GM10248 (cell line): ENCODE measurements around the gene TNRC18.

Experiments used
- CTCF ChIA-PET: fragments of 300-600 bp; sonication (Branson Sonifier 250); formaldehyde crosslinking; extraction: SDS; loops from one replicate; lab custom pipeline; 2021; ENCODE audit warnings: antibody characterized with exemption; lab: Yijun Ruan, JAX
- POLR2A ChIA-PET: fragments of 350-650 bp; sonication (Branson Sonifier 250); formaldehyde crosslinking; extraction: SDS; loops from one replicate; lab custom pipeline; 2020; ENCODE audit warnings: antibody characterized with exemption; lab: Yijun Ruan, JAX
- DNase-seq: peaks from one replicate; pipeline ENCODE4 v3.0.0; 2012; ENCODE audit errors: extremely low spot score
- TF ChIP-seq, protein P1 (sequence below): IDR thresholded peaks from 2 replicates; pipeline ENCODE4 v1.5.1; 2012; ENCODE audit warnings: mild to moderate bottlenecking, low read depth; ENCODE audit errors: extremely low read depth, missing control alignments, control extremely low read depth

Gene TNRC18

GRCh38 chr7:5420067-5420880 lies 3.4 kb downstream of the TNRC18 start:
- ChIA-PET CTCF (interaction anchor here (1.8 kb wide), 1 partner anchor 24 kb away, joined by 7 read pairs; no protein-coding TSS in a partner anchor), POLR2A (interaction anchor here (1.0 kb wide), 1 partner anchor 24 kb away, joined by 3 read pairs; no protein-coding TSS in a partner anchor)
- no peak for DNase-seq
- TF ChIP-seq, protein P1, sequence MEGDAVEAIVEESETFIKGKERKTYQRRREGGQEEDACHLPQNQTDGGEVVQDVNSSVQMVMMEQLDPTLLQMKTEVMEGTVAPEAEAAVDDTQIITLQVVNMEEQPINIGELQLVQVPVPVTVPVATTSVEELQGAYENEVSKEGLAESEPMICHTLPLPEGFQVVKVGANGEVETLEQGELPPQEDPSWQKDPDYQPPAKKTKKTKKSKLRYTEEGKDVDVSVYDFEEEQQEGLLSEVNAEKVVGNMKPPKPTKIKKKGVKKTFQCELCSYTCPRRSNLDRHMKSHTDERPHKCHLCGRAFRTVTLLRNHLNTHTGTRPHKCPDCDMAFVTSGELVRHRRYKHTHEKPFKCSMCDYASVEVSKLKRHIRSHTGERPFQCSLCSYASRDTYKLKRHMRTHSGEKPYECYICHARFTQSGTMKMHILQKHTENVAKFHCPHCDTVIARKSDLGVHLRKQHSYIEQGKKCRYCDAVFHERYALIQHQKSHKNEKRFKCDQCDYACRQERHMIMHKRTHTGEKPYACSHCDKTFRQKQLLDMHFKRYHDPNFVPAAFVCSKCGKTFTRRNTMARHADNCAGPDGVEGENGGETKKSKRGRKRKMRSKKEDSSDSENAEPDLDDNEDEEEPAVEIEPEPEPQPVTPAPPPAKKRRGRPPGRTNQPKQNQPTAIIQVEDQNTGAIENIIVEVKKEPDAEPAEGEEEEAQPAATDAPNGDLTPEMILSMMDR = no peak

DNA sequence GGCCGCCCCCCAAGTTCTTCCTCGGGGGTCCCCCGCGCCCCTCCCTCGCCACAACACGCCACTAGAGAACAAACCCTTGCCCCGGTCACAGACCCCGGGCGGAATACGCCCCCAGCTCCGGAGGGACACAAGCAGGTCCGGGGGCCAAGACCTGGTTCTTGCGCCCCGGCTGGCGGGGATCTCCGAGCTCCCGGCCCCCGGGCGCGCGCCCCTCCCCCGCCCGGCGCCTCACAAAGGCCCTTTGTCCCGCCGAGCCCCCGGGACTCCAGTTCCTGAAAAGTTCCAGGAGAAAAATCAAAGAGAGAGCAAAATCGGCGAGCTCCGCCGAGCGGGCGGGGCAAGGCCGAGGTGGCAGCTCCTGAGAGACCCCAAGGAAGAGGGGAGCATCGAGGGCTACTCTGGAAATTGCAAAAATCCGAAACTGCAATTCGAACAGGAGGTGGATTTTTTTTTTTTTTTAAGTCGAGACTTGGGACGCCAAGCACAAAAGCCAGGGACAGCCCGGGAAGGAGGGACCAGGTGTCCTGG lies 4.0 kb downstream of the TNRC18 start:
- CTCF ChIA-PET = no interaction called here
- TF ChIP-seq, protein P1 = no peak
- POLR2A ChIA-PET = interaction anchor here (1.0 kb wide), 1 partner anchor 24 kb away, joined by 3 read pairs; no protein-coding TSS in a partner anchor
- DNase-seq = no peak

- no peak for DNase-seq
- ChIA-PET CTCF (interaction anchor here (1.1 kb wide), 1 partner anchor 18 kb away, joined by 3 read pairs; no protein-coding TSS in a partner anchor), POLR2A (no interaction called here)
- TF ChIP-seq, protein P1 = no peak
Observed at GRCh38 chr7:5418285-5418582, 5.4 kb downstream of the TNRC18 start.

- TF ChIP-seq, protein P1 = no peak
- CTCF ChIA-PET = interaction anchor here (1.1 to 1.9 kb wide), 3 partner anchors 12 to 51 kb away, joined by 3 to 6 read pairs (median 6); no protein-coding TSS in a partner anchor
- POLR2A ChIA-PET = no interaction called here
- DNase-seq = no peak
Observed at GRCh38 chr7:5417106-5418071, 6.2 kb downstream of the TNRC18 start.

DNA sequence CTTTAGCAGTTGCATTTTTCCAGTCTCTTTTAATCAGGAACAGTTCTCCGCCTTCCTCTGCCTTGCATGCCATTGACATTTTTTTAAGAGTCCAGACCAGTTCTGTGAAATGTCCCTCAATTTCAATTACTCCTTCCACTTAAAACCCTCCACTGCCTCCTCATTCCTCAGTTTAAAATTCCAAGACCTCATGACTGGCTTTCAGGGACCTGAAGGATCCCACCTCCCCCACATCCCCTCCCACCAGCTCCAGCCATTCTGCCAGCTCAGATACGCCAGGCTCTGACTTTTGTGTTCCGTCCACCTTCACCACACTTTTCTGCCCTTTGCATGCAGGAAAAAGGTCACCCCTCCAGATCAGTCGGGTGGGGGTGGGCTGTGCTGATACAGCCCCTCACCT lies 8.7 kb downstream of the TNRC18 start:
- no peak for DNase-seq
- CTCF ChIA-PET = no interaction called here
- POLR2A ChIA-PET = interaction anchor here (0.7 kb wide), 1 partner anchor 13 kb away, joined by 3 read pairs; no protein-coding TSS in a partner anchor
- TF ChIP-seq, protein P1 = no peak

GRCh38 chr7:5413449-5413786 lies 10.2 kb downstream of the TNRC18 start:
- POLR2A ChIA-PET = no interaction called here
- DNase-seq = no peak
- TF ChIP-seq, protein P1 = no peak
- CTCF ChIA-PET = no interaction called here
